A549 (cell line): Measurements from ENCODE around the gene TMEM272. TPM values are rescaled to one million over a fixed set of nuclear protein-coding genes. Genes with fewer than 3 reads are reported as not detected.

Experiments
- ATAC-seq, 2 experiments: fragments of 200-7000 bp in 1 of 2; fragments of >200 bp in 1 of 2; cut with Nextera tagmentation in 1 of 2; cut with Tn5 transposase in 1 of 2; 3 replicates each; pipeline versions ENCODE4 v1.8.0 to v1.9.1; 2018 to 2020; ENCODE audit warnings: mild to moderate bottlenecking in 1 of 2, moderate library complexity in 1 of 2
- CTCF ChIA-PET: fragments of 300-600 bp; sonication (Branson Sonifier 250); formaldehyde crosslinking; extraction: SDS; loops from one replicate; lab custom pipeline; 2021; ENCODE audit warnings: antibody characterized with exemption, inconsistent platforms; lab: Yijun Ruan, JAX
- POLR2A ChIA-PET: fragments of 350-600 bp; formaldehyde crosslinking; extraction: SDS; loops from one replicate; lab custom pipeline; 2021; ENCODE audit warnings: antibody characterized with exemption, inconsistent platforms; lab: Yijun Ruan, JAX
- DNase-seq, 2 experiments: peaks; one replicate each; pipeline versions ENCODE4 v3.0.0 to v3.0.0-alpha.2; 2011 to 2016; ENCODE audit warnings: low read depth in 1 of 2, low spot score in 1 of 2
- FAIRE-seq: peaks from 2 replicates; lab custom pipeline; 2011; peaks lifted over from hg19 to GRCh38; lab: Jason Lieb, UNC
- H3K27ac ChIP-seq, 2 experiments: fragments of >200 bp; sonication (Bioruptor Twin); formaldehyde crosslinking; 3 replicates each; pipeline ENCODE4 v1.5.1; 2016 to 2017
- H3K4me1 ChIP-seq: fragments of >200 bp; sonication (Bioruptor Twin); formaldehyde crosslinking; 3 replicates; pipeline ENCODE4 v1.6.1; 2016
- H3K4me2 ChIP-seq: fragments of >200 bp; sonication (Bioruptor Twin); formaldehyde crosslinking; 3 replicates; pipeline ENCODE4 v1.6.1; 2016
- H3K4me3 ChIP-seq: fragments of >200 bp; sonication (Bioruptor Twin); formaldehyde crosslinking; 3 replicates; pipeline ENCODE4 v1.5.1; 2016
- H3K9me3 ChIP-seq: fragments of >200 bp; sonication (Bioruptor Twin); formaldehyde crosslinking; 3 replicates; pipeline ENCODE4 v1.6.1; 2016
- CBX8 ChIP-seq: fragments of 200-600 bp; sonication (generic); IDR thresholded peaks from 2 replicates; pipeline ENCODE4 v1.6.1; 2016
- CEBPB ChIP-seq, 2 experiments: fragments of >200 bp in 1 of 2; sonication (Bioruptor Twin) in 1 of 2; formaldehyde crosslinking in 1 of 2; IDR thresholded peaks; 2 replicates each; pipeline ENCODE4 v1.6.1; 2012 to 2016
- CHD2 ChIP-seq: fragments of 150-350 bp; IDR thresholded peaks from 2 replicates; pipeline ENCODE4 v1.6.1; 2014; ENCODE audit warnings: low read length; ENCODE audit not compliant: partially characterized antibody
- EHMT2 ChIP-seq: fragments of 200-600 bp; sonication (generic); IDR thresholded peaks from 2 replicates; pipeline ENCODE4 v1.6.1; 2016; ENCODE audit warnings: antibody characterized with exemption, low read depth, mild to moderate bottlenecking, moderate library complexity
- HDAC2 ChIP-seq: fragments of 200-600 bp; sonication (generic); IDR thresholded peaks from 2 replicates; pipeline ENCODE4 v1.6.1; 2016
- HES2 ChIP-seq: fragments of >200 bp; sonication (Bioruptor Twin); formaldehyde crosslinking; IDR thresholded peaks from 2 replicates; pipeline ENCODE4 v1.6.1; 2016
- KDM1A ChIP-seq: fragments of 200-600 bp; sonication (generic); IDR thresholded peaks from 2 replicates; pipeline ENCODE4 v1.6.1; 2016; ENCODE audit warnings: low read depth, mild to moderate bottlenecking
- KDM5A ChIP-seq: fragments of 200-600 bp; sonication (generic); IDR thresholded peaks from 2 replicates; pipeline ENCODE4 v1.6.1; 2016; ENCODE audit warnings: antibody characterized with exemption, mild to moderate bottlenecking
- MYC ChIP-seq: IDR thresholded peaks from 2 replicates; pipeline ENCODE4 v1.6.1; 2012; ENCODE audit warnings: mild to moderate bottlenecking, inconsistent platforms, low read length, improper control_type of control experiment, borderline replicate concordance
- NFE2L2 ChIP-seq: fragments of 150-350 bp; conservative IDR thresholded peaks from 2 replicates; pipeline ENCODE4 v1.6.1; 2014; ENCODE audit warnings: low read length
- NR3C1 ChIP-seq: fragments of >200 bp; sonication (Bioruptor Twin); formaldehyde crosslinking; IDR thresholded peaks from 3 replicates; pipeline ENCODE4 v1.6.1; 2017
- PHF8 ChIP-seq: fragments of 200-600 bp; sonication (generic); IDR thresholded peaks from 2 replicates; pipeline ENCODE4 v1.6.1; 2016; ENCODE audit warnings: low read depth, mild to moderate bottlenecking, antibody characterized with exemption, moderate library complexity, borderline replicate concordance
- POLR2A ChIP-seq: IDR thresholded peaks from 2 replicates; pipeline ENCODE4 v1.6.1; 2012; ENCODE audit warnings: mild to moderate bottlenecking, low read length
- RAD21 ChIP-seq, 2 experiments: fragments of >200 bp in 1 of 2; sonication (Bioruptor Twin) in 1 of 2; formaldehyde crosslinking in 1 of 2; IDR thresholded peaks in 1 of 2; conservative IDR thresholded peaks in 1 of 2; 2 replicates in 1 of 2; 3 replicates in 1 of 2; pipeline ENCODE4 v1.6.1; 2012 to 2018; ENCODE audit warnings: inconsistent platforms in 1 of 2
- REST ChIP-seq: fragments of 200-600 bp; sonication (generic); IDR thresholded peaks from 2 replicates; pipeline ENCODE4 v1.6.1; 2016; ENCODE audit warnings: antibody characterized with exemption, mild to moderate bottlenecking, moderate library complexity
- SREBF2 ChIP-seq: fragments of 450-650 bp; IDR thresholded peaks from 2 replicates; pipeline ENCODE4 v1.6.1; 2014; ENCODE audit warnings: mild to moderate bottlenecking, moderate library complexity
- ZC3H11A ChIP-seq: fragments of 450-650 bp; IDR thresholded peaks from 2 replicates; pipeline ENCODE4 v1.6.1; 2014; ENCODE audit warnings: antibody characterized with exemption, mild to moderate bottlenecking
- ZFP36 ChIP-seq: fragments of 450-650 bp; IDR thresholded peaks from 2 replicates; pipeline ENCODE4 v1.6.1; 2014; ENCODE audit warnings: borderline replicate concordance; ENCODE audit not compliant: partially characterized antibody
- ZSCAN20 ChIP-seq: fragments of 250-450 bp; sonication (Bioruptor Pico); IDR thresholded peaks from 2 replicates; pipeline ENCODE4 v1.8.0; 2022; ENCODE audit warnings: mild to moderate bottlenecking, moderate library complexity
- WGBS: methylation state at CpG from one replicate; pipeline ENCODE4 v1.1.6; 2017; ENCODE audit errors: missing lambda C conversion rate; 5-methylcytosine and 5-hydroxymethylcytosine counted together
- polyA plus RNA-seq, 4 experiments: library from polyadenylated mRNA; depleted of rRNA in 3 of 4; stranded (reverse); fragments of >200 nt; fragmentation: RNase III in 1 of 4; extraction: RNeasy Plus Mini Kit Qiagen cat#74134 plus additional on column Dnase treatment in 1 of 4; gene quantifications; 2 replicates in 3 of 4; 3 replicates in 1 of 4; pipeline ENCODE4 v1.2.3, GENCODE V29; 2011 to 2017
- TF ChIP-seq, protein P1 (sequence below): fragments of 250-450 bp; sonication (Bioruptor Pico); IDR thresholded peaks from 2 replicates; pipeline ENCODE4 v1.5.0; 2020; ENCODE audit warnings: low read depth, mild to moderate bottlenecking, moderate library complexity
- TF ChIP-seq, protein P2 (sequence below): fragments of >200 bp; sonication (Bioruptor Twin); formaldehyde crosslinking; IDR thresholded peaks from 3 replicates; pipeline ENCODE4 v1.6.1; 2016
- TF ChIP-seq, protein P3 (sequence below): fragments of 450-650 bp; IDR thresholded peaks from 2 replicates; pipeline ENCODE4 v1.6.1; 2014; ENCODE audit warnings: antibody characterized with exemption
- TF ChIP-seq, protein P4 (sequence below): IDR thresholded peaks from 2 replicates; pipeline ENCODE4 v1.6.1; 2012
- TF ChIP-seq, protein P5 (sequence below): fragments of 150-350 bp; IDR thresholded peaks from 2 replicates; pipeline ENCODE4 v1.6.1; 2014; ENCODE audit warnings: low read depth, mild to moderate bottlenecking, low read length

Gene TMEM272
- polyA plus RNA-seq, 2 of the 4 experiments (the other 2 are of a cell fraction) = not detected

DNA sequence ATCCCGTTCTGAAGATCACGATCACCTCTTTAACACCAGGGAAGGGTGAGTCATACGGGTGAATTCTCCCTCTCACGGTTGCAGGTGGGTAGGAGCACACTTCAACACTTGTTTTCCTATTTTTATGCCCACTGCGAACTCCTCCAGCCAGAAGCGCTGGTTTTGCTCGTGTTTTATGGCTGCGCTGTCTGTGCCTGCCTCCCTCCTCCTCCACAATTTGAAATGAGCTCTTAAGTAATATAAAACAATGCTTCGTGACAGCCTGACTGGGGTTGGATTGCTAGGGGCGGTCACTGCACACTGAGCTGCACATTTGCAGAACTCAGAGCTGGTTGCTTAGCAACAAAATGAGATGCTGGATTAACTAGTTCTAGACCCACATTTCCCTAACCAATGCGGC lies 29.7 kb upstream of the TMEM272 start:
- no peaks in the 10 kb centered on the region for H3K4me1 ChIP-seq
- CTCF ChIA-PET = interaction anchor here (1.2 to 1.7 kb wide), 3 partner anchors 12 to 253 kb away, joined by 3 to 5 read pairs (median 4); partner anchors contain the start of gene CCDC70
- FAIRE-seq = no peak

DNA sequence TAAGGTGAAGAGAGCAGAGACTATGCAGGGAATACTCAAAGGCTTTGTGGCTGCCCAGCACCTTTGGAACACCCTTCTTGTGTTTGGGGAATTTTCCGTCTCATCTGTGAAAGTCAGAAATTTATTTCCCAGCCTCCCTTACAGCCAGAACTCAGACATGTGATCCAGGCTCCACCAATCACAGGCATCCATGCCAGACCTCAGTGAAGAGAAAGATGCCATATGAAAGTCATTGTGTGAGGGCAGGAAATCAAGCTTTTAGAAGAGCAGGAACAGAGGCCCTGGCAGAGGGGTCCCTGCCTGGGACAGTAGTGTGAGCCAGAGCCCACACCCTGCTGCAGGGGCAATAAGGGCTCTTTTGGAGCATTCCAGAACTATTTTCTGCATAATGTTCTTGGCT lies 28.9 kb upstream of the TMEM272 start:
- H3K4me1 ChIP-seq = no peaks in the 10 kb centered on the region
- no peak overlapping the region for H3K4me3 ChIP-seq
- ChIA-PET POLR2A (no interaction called here), CTCF (interaction anchor here (1.2 to 1.4 kb wide), 2 partner anchors 58 to 254 kb away, joined by 3 to 4 read pairs; no protein-coding TSS in a partner anchor)
- FAIRE-seq (no peak), ATAC-seq (no peak), DNase-seq (no peak)
- no peak overlapping the region for H3K27ac ChIP-seq
- H3K9me3 ChIP-seq = no peaks in the 10 kb centered on the region
- no peak for TF ChIP-seq CBX8
- TF ChIP-seq KDM1A = no peak
- TF ChIP-seq ZC3H11A = no peak
- TF ChIP-seq, protein P1, sequence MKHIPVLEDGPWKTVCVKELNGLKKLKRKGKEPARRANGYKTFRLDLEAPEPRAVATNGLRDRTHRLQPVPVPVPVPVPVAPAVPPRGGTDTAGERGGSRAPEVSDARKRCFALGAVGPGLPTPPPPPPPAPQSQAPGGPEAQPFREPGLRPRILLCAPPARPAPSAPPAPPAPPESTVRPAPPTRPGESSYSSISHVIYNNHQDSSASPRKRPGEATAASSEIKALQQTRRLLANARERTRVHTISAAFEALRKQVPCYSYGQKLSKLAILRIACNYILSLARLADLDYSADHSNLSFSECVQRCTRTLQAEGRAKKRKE (CRISPR knock-in tag) = no peak
- no peak for TF ChIP-seq ZSCAN20
- TF ChIP-seq HDAC2 = no peak
- no peak for TF ChIP-seq KDM5A
- TF ChIP-seq POLR2A = no peak
- TF ChIP-seq, protein P2, sequence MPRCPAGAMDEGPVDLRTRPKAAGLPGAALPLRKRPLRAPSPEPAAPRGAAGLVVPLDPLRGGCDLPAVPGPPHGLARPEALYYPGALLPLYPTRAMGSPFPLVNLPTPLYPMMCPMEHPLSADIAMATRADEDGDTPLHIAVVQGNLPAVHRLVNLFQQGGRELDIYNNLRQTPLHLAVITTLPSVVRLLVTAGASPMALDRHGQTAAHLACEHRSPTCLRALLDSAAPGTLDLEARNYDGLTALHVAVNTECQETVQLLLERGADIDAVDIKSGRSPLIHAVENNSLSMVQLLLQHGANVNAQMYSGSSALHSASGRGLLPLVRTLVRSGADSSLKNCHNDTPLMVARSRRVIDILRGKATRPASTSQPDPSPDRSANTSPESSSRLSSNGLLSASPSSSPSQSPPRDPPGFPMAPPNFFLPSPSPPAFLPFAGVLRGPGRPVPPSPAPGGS = no peak
- TF ChIP-seq, protein P3, sequence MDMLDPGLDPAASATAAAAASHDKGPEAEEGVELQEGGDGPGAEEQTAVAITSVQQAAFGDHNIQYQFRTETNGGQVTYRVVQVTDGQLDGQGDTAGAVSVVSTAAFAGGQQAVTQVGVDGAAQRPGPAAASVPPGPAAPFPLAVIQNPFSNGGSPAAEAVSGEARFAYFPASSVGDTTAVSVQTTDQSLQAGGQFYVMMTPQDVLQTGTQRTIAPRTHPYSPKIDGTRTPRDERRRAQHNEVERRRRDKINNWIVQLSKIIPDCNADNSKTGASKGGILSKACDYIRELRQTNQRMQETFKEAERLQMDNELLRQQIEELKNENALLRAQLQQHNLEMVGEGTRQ = no peak
- no peak for TF ChIP-seq CHD2
- TF ChIP-seq PHF8 = no peak
- no peak for TF ChIP-seq EHMT2
- TF ChIP-seq ZFP36 = no peak
- TF ChIP-seq, protein P4, sequence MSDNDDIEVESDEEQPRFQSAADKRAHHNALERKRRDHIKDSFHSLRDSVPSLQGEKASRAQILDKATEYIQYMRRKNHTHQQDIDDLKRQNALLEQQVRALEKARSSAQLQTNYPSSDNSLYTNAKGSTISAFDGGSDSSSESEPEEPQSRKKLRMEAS = no peak
- TF ChIP-seq RAD21 (conservative IDR thresholded peaks at IDR 0.05 in 1 of 2, IDR thresholded peaks at IDR 0.05 in 1 of 2) = no peak
- TF ChIP-seq HES2 = no peak
- no peak for TF ChIP-seq CEBPB (IDR thresholded peaks at IDR 0.05)
- TF ChIP-seq REST = no peak
- TF ChIP-seq, protein P5, sequence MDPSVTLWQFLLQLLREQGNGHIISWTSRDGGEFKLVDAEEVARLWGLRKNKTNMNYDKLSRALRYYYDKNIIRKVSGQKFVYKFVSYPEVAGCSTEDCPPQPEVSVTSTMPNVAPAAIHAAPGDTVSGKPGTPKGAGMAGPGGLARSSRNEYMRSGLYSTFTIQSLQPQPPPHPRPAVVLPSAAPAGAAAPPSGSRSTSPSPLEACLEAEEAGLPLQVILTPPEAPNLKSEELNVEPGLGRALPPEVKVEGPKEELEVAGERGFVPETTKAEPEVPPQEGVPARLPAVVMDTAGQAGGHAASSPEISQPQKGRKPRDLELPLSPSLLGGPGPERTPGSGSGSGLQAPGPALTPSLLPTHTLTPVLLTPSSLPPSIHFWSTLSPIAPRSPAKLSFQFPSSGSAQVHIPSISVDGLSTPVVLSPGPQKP = no peak
- WGBS = 83% methylated on average over 1 of the region's 1 CpG
- H3K4me2 ChIP-seq = no peak overlapping the region

More for the DNA sequence above, 29.7 kb upstream of the TMEM272 start:
- H3K4me2 ChIP-seq = no peak overlapping the region
- TF ChIP-seq SREBF2 (no peak), NFE2L2 (no peak), MYC (no peak), ZFP36 (no peak), NR3C1 (no peak)
- TF ChIP-seq, protein P4 = no peak
- TF ChIP-seq, all 56 proteins: peak for 0
- WGBS = 57% methylated on average over 11 of the region's 11 CpGs
- ATAC-seq = no peak
- H3K27ac ChIP-seq = no peak overlapping the region
- POLR2A ChIA-PET = no interaction called here
- no peak for DNase-seq
- no peaks in the 10 kb centered on the region for H3K9me3 ChIP-seq
- no peak overlapping the region for H3K4me3 ChIP-seq
